BLaER1 treated with 17β-estradiol and CSF1 and Interleukin-3, amounts not matched to agents 10 nM and 100 nM (cell line): Measurements from ENCODE around the gene STRIT1.

Experiments used
- H3K27ac ChIP-seq, 11 experiments: shearing (Covaris generic); formaldehyde crosslinking; 2 replicates each; pipeline ENCODE4 v1.8.1; 2022
- H3K27me3 ChIP-seq, 11 experiments: shearing (Covaris generic); formaldehyde crosslinking; 2 replicates each; pipeline ENCODE4 v1.8.1; 2022
- H3K36me3 ChIP-seq, 11 experiments: shearing (Covaris generic); formaldehyde crosslinking; 2 replicates each; pipeline ENCODE4 v1.8.1; 2022
- H3K4me1 ChIP-seq, 10 experiments: shearing (Covaris generic); formaldehyde crosslinking; 2 replicates each; pipeline ENCODE4 v1.8.1; 2022
- H3K4me2 ChIP-seq, 11 experiments: shearing (Covaris generic); formaldehyde crosslinking; 2 replicates each; pipeline ENCODE4 v1.8.1; 2022
- H3K4me3 ChIP-seq, 10 experiments: shearing (Covaris generic); formaldehyde crosslinking; 2 replicates each; pipeline ENCODE4 v1.8.1; 2022
- H3K9ac ChIP-seq, 11 experiments: shearing (Covaris generic); formaldehyde crosslinking; 2 replicates each; pipeline ENCODE4 v1.8.1; 2022
- H3K9me3 ChIP-seq, 11 experiments: shearing (Covaris generic); formaldehyde crosslinking; replicated peaks in 1 of 11; 2 replicates each; pipeline ENCODE4 v1.8.1; 2022
- H4K20me1 ChIP-seq, 11 experiments: shearing (Covaris generic); formaldehyde crosslinking; 2 replicates each; pipeline ENCODE4 v1.8.1; 2022
- Cebpa-rat ChIP-seq, 11 experiments: shearing (Covaris generic); IDR thresholded peaks; 2 replicates each; pipeline ENCODE4 v1.8.1; 2022

The STRIT1 gene

DNA sequence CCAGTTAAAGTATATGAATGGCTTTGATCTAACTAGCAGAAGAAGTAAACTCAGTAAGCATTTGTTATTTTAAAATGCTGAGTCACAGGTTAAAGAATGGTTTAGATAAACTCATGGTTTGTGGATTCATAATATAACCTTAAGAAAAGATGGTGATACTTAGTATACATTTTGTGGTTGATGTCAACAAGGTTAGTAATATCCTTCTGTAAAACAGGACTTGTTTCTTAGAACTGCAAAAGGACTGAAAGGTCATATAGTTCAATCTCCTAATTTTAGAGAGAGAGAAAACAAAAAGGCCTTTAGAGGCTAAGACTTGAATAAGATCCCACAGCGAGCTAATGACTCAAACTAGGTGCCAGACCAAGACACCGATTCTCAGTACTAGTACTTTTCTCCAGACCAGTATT lies 50.0 kb downstream of the STRIT1 start:
- Histone ChIP-seq H3K4me2 (peak overlapping the region in 6 of 11 experiments; percentile 41 to 59 (median 52); a peak in 8 of 22 replicates), H3K27me3 (no peaks in the 10 kb centered on the region), H4K20me1 (no peaks in the 10 kb centered on the region), H3K9me3 (peaks cover 25 to 68% (median 54%) of the 10 kb centered on the region in 11 experiments; a peak in 21 of 22 replicates), H3K4me3 (no peak overlapping the region), H3K9ac (no peak overlapping the region), H3K36me3 (peaks cover 0 to 3% (median 0%) of the 10 kb centered on the region in 11 experiments; a peak in 2 of 22 replicates), H3K27ac (peak overlapping the region in 4 of 11 experiments; percentile 48 to 63 (median 54); a peak in 8 of 22 replicates), H3K4me1 (peaks cover 0 to 63% (median 25%) of the 10 kb centered on the region in 10 experiments; a peak in 13 of 20 replicates)
- TF ChIP-seq Cebpa-rat (IDR thresholded peaks at IDR 0.05) = no peak

DNA sequence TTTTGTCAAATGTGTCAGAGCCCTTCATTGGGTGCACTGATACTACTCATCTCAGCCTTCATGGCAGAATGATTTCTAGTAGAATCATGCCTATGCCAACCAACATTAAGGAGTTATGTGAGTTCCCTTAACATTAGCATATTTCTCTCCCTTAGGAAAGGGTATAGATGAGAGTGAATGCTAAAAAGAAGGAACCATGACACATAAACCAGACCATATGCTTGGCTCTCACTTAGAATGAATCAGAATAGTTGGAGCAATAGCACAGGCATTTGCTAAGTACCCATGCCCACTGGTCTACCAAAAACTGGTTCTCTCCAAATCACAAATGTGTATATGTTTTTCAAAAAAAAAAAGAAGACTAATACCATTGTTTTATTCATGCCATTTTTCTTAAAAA lies 51.1 kb downstream of the STRIT1 start:
- Histone ChIP-seq H3K9ac (no peak overlapping the region), H3K4me3 (no peak overlapping the region; a peak in 1 of 20 replicates)
- no peak for TF ChIP-seq Cebpa-rat (IDR thresholded peaks at IDR 0.05)

GRCh38 chr3:155241579-155241978 lies 51.9 kb downstream of the STRIT1 start:
- Histone ChIP-seq H3K4me2 (0 out of 22 replicates have a peak overlapping the region, but pooled peaks of 1 of the 11 experiments have one; percentile 17), H3K27ac (no peak overlapping the region)
- TF ChIP-seq Cebpa-rat (IDR thresholded peaks at IDR 0.05) = no peak

More for the DNA sequence above, 51.1 kb downstream of the STRIT1 start:
- H3K4me1 ChIP-seq = peaks cover 0 to 63% (median 25%) of the 10 kb centered on the region in 10 experiments; a peak in 13 of 20 replicates
- H3K4me2 ChIP-seq = no peak overlapping the region
- no peaks in the 10 kb centered on the region for H4K20me1 ChIP-seq
- peaks cover 18 to 65% (median 54%) of the 10 kb centered on the region in 11 experiments; a peak in 21 of 22 replicates for H3K9me3 ChIP-seq
- H3K27ac ChIP-seq = no peak overlapping the region
- H3K27me3 ChIP-seq = no peaks in the 10 kb centered on the region
- H3K36me3 ChIP-seq = peaks cover 0 to 3% (median 0%) of the 10 kb centered on the region in 11 experiments; a peak in 2 of 22 replicates

More at GRCh38 chr3:155241579-155241978, 51.9 kb downstream of the STRIT1 start:
- Histone ChIP-seq H3K4me1 (peaks cover 0 to 57% (median 25%) of the 10 kb centered on the region in 10 experiments; a peak in 13 of 20 replicates), H3K27me3 (no peaks in the 10 kb centered on the region), H3K9me3 (peaks cover 18 to 60% (median 49%) of the 10 kb centered on the region in 11 experiments; a peak in 21 of 22 replicates), H3K4me3 (no peak overlapping the region), H4K20me1 (no peaks in the 10 kb centered on the region), H3K9ac (no peak overlapping the region), H3K36me3 (peaks cover 0 to 3% (median 0%) of the 10 kb centered on the region in 11 experiments; a peak in 2 of 22 replicates)
